Measurements from ENCODE around the gene TBPL1.
A peak's percentile ranks its signal among the peaks of the same experiment; 100 is the strongest.
"Not testable (repeated sequence)": the region's sequence is repeated elsewhere in the genome, so short reads cannot be mapped to it uniquely, and the experiment has no call there.

The TBPL1 gene

GRCh38 chr6:133952815-133953633, at the start of gene TBPL1:
Gene TBPL1, plus strand, starts transcription at chr6:133953224. Its CDS starts 26,902 bp downstream, at chr6:133980126.
- peak; percentile 84 for DNase-seq

DNA sequence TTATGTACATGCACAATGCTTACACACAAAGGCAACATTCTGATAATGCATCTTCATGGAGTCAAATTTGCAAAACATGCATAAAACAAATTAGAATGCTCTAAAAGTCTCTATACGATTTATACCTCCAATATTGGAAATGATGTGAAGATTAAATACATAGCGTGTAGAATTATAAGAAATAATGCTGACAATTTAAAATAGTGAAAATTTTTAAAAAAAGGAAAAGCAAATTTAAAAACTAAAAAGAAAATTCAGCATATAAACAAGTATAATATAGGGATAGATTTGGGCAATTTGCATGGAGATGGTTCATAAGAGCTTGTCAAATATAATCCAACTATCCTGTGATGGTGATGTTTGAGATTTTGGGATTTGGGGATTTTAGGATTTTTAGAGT, 49.2 kb upstream of the TBPL1 start:
- no peak for DNase-seq

DNA sequence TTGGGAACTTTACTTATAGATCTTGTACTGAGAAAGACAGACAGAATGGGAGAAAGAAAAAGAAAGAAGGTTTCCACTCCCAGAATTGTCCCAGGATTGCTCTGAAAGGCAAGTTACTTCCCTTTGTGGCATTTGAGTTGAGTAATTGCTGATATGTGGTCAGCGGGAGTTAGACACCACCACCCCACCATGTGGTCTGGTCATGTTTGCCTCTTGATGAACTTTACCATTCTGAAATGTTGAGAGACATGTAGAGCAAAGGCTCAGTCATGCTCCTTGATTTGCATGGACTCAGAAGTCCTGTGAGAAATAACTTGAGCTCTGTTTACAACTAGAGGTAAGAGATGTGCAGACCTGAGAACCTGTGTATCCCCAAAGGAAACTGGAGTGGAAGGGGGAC, 47.0 kb upstream of the TBPL1 start:
- no peak for DNase-seq

DNA sequence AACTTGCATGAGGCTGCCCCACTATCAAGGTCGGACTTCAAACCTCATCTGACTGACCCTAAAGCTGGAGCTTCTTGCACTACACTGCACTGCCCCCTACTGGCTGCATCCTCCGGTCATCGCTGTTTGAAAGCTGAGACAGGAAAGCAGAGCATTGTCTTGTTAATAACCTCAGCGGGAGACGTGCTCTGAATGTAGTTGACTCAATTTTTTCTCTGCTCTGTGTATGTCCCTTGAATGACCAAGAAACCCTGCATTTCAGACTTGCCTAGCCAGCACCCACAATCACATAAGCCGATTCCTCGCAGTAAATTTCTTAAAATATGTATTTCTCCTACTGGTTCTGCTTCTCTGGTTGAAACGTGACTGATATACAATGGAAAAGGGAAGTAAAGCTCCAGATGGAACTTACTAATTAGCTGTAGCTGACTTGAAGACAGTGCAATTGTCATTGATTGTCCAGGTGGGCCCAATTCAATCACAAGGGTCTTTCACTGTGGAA, 36.3 kb upstream of the TBPL1 start:
- DNase-seq = peak; percentile 92

DNA sequence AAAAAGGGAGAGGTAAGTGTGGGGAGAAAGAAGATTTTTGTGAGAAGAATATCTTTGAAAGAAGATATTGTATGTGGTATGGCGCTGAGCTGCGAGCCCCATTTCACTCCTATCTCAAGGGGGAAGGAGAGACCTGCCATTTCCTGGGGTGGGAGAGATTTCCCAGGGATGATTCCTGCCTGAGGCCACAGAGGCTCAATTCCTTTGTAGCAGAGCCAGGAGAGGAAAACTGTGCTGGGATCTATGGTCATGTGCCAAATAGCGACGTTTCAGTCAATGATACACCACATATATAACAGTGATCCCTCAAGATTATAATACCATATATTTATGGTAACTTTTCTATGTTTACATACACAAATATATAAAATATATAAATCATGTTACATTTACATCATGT, 35.2 kb upstream of the TBPL1 start:
- no peak for DNase-seq

GRCh38 chr6:133918208-133918930, 34.7 kb upstream of the TBPL1 start:
- DNase-seq = no peak

DNA sequence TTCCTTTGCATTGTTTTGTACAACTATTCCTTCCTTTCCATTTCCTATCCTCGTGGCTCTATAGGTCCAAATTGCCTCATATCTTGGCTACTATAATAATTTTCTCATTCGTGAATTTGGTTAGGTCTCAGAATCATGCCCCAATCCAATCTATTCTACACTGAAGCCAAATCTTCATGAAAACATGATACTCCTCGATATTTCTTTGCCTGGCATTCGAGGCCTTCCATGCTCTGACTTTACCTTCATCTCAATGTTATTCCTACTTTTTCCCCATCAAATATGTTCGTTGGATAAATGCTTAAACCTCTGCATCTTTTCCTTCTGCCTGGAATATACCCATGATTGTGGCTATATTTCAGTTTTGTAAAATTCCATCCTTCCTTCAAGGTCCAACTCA, 33.7 kb upstream of the TBPL1 start:
- DNase-seq = no peak

GRCh38 chr6:133921249-133921859, 31.7 kb upstream of the TBPL1 start:
- peak; percentile 18 for DNase-seq

DNA sequence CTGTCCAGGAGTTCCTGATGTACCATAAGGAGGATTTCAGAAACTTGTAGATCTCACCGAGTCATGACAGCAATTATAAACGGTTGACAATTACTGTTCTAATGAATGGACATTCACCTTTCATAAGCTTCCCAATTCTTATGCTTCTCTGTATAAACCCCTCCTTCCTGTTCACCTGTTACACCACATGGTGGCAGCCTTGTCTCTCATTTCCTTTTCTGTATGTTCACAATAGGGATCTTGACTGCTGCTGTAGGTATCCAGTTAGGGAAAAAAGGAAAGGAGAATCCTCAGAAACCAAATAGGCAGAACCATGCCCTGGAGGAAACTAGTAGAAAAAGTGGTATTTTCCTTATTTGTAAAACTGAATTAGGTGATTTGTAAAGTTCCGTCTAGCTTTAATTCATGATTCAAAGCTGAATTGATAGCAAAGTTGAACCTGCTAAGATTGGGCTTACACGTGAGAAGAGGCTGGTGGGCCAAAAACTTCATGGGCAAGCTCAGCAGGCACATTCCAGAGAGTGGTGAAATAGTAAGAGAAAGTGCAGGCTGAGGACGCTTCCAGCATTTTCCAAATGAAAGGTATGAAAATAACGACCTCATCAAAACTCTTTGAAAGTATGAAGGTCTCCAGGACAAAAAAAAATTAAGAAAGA, 29.0 kb upstream of the TBPL1 start:
- DNase-seq = peak; percentile 64

- DNase-seq = not testable (repeated sequence)
These were observed 21.8 kb upstream of the TBPL1 start for GRCh38 chr6:133931221-133931620.

GRCh38 chr6:133936352-133936751, 16.7 kb upstream of the TBPL1 start:
- not testable (repeated sequence) for DNase-seq

DNA sequence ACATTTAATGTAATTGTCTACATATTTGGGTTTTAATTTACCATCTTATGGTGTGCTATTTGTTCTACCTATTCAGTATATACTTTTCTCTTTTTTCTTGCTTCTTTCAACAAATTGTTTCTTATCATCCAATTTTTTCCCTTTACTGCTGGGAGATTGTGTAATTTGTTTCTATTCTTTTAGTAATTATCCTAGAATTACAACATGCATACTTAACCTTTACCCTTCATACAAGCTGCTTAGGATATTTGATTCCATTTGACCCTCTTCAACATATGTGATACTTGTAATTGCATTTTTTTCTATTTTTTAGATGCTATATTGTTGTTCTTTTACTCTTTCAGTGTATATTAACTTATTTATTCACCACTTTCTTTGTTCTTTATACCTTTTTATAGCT, 15.1 kb upstream of the TBPL1 start:
- DNase-seq = no peak

GRCh38 chr6:133938533-133938932, 14.5 kb upstream of the TBPL1 start:
- no peak for DNase-seq

- DNase-seq = no peak
These were observed 13.0 kb upstream of the TBPL1 start for GRCh38 chr6:133939778-133940667.

DNA sequence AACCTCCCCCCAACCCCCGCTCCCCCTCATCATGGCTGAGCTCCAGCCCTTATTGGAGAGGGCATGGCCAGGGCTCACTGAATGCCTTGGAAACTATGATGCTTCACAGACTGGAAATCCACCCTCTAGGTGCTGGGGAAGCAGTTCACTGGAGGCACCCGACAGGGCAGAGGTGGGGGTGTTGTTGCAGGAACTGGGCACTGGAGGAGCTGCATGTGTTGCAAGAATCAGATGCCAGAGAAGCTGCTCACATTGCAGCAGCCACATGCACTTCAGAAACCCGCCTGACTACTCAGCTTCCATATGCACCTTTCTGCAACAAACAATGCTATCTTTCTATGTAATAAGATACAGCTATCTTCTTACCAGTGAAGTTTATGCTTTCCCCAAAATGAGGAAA, 7.9 kb upstream of the TBPL1 start:
- DNase-seq = no peak

- no peak for DNase-seq
These were observed 5.6 kb upstream of the TBPL1 start for GRCh38 chr6:133947302-133947900.

GRCh38 chr6:133948472-133948871, 4.6 kb upstream of the TBPL1 start:
- DNase-seq = no peak

DNA sequence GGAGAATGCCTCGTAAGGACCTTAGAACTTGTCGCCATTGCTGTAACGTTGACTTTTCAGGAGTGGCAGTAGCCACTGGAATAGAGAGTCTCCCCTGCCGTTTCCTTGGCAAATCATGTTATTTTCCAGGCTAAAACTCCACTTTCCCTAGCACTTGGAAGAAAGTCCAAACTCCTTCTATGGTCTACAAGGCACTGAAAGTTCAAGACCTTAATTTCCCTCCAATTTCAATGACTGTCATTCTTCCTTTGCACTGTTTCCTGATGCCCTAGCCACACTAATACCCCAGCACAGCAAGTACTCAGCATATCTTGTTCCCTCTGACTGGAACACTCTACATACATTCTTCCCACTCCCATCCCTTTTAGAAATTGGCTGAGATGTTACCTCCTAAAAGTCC, 1.8 kb upstream of the TBPL1 start:
- DNase-seq = no peak

DNA sequence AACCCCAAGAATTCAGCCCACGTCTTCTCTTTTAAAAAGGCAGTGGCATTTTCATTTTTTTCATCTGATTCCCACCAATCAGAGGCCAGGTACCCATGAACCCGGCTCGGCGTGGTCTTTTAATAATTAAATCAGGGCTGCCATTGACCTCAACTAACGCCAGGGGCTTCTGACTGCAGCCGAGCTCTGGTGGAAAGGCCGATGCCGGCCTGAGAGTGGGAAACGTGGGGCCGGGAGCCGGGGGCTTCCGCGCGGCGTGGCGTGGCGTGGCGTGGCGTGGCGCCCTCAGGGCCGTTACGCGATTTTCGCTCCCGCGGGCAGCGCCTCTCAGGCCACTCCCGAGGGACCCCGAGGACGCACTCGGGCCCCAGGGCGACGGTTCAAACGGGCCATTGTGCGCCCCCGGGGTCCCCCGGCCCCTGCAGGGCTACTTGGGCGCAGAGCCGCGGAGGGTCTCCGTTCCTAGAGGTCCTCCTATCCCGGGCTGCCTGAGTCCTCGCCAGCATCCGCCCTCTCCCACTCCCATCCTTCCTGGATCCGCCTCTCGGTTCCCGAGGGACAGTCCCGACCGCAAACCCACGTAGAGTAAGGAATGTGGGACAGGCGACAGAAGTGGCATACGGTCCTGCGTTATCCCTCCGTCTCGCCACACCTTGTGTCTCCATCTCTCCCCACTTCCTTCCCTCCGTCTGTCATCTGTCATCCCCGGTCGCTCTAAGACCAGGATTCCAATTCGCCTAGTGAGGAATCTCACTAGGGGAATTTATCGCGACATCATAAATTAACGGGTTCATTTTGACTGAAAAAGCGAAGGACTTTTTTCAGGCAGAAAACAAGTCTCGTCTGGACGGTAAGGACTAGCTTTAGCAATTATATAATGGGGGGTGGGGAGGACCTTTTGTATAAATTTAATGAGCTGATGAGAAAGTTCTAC, 876 bp upstream of the TBPL1 start:
- DNase-seq = peak; percentile 43

- no peak for DNase-seq
These were observed 801 bp downstream of the TBPL1 start for GRCh38 chr6:133953634-133954415.
